HG02973 (cell line): Measurements from ENCODE around the gene KIF16B.
"Not testable (repeated sequence)": the region's sequence is repeated elsewhere in the genome, so short reads cannot be mapped to it uniquely, and the experiment has no call there.

Experiments
- ATAC-seq: cut with Tn5 transposase; IDR thresholded peaks from one replicate; pipeline ENCODE4 v1.9.1; 2021; ENCODE audit warnings: moderate library complexity; ENCODE audit not compliant: unreplicated experiment

Gene KIF16B

GRCh38 chr20:16439540-16439939 lies 133.7 kb downstream of the KIF16B start:
- not testable (repeated sequence) for ATAC-seq

- no peak for ATAC-seq
Observed at GRCh38 chr20:16438100-16438499, 135.1 kb downstream of the KIF16B start.

- ATAC-seq = no peak
Observed at GRCh38 chr20:16437387-16437996, 135.8 kb downstream of the KIF16B start.

GRCh38 chr20:16434062-16434664 lies 139.1 kb downstream of the KIF16B start:
- peak; percentile 87 for ATAC-seq

GRCh38 chr20:16433293-16433580 lies 140.0 kb downstream of the KIF16B start:
- ATAC-seq = no peak

GRCh38 chr20:16432466-16433292 lies 140.6 kb downstream of the KIF16B start:
- no peak for ATAC-seq

- no peak for ATAC-seq
Observed at GRCh38 chr20:16428112-16428511, 145.1 kb downstream of the KIF16B start.

GRCh38 chr20:16427571-16427970 lies 145.7 kb downstream of the KIF16B start:
- no peak for ATAC-seq

GRCh38 chr20:16424780-16425179 lies 148.5 kb downstream of the KIF16B start:
- ATAC-seq = no peak

GRCh38 chr20:16423311-16424212 lies 149.7 kb downstream of the KIF16B start:
- ATAC-seq = no peak

- ATAC-seq = no peak
Observed at GRCh38 chr20:16419138-16419715, 154.0 kb downstream of the KIF16B start.

GRCh38 chr20:16418616-16419015 lies 154.6 kb downstream of the KIF16B start:
- no peak for ATAC-seq

GRCh38 chr20:16417001-16417400 lies 156.2 kb downstream of the KIF16B start:
- ATAC-seq = no peak

- no peak for ATAC-seq
Observed at GRCh38 chr20:16415071-16416053, 157.9 kb downstream of the KIF16B start.

GRCh38 chr20:16412906-16413305 lies 160.3 kb downstream of the KIF16B start:
- no peak for ATAC-seq

GRCh38 chr20:16411361-16411760 lies 161.9 kb downstream of the KIF16B start:
- no peak for ATAC-seq

GRCh38 chr20:16410626-16411025 lies 162.6 kb downstream of the KIF16B start:
- no peak for ATAC-seq

- no peak for ATAC-seq
Observed at GRCh38 chr20:16408981-16409380, 164.3 kb downstream of the KIF16B start.

GRCh38 chr20:16407251-16408067 lies 165.8 kb downstream of the KIF16B start:
- ATAC-seq = no peak
